Thyroid gland (tissue), 4 donors: Measurements from ENCODE around the gene UBXN7.

Experiments used
- CTCF ChIP-seq, 6 experiments: fragments of 200-600 bp in 3 of 6; fragments of 450-650 bp in 3 of 6; sonication (generic) in 3 of 6; IDR thresholded peaks; one replicate each; pipeline ENCODE4 v1.5.1; 2016 to 2019; ENCODE audit warnings: antibody characterized with exemption in 6 of 6, mild to moderate bottlenecking in 2 of 6, inconsistent platforms in 1 of 6, moderate library complexity in 1 of 6
- POLR2A ChIP-seq, 2 donors: fragments of 450-650 bp; IDR thresholded peaks; one replicate each; pipeline ENCODE4 v1.6.1; 2017; ENCODE audit warnings: antibody characterized with exemption in 2 of 2, mild to moderate bottlenecking in 2 of 2, moderate library complexity in 1 of 2

- TF ChIP-seq CTCF (IDR thresholded peaks at IDR 0.05) (no peak), POLR2A (IDR thresholded peaks at IDR 0.05) (no peak)
These were observed 25.8 kb upstream of the UBXN7 start for GRCh38 chr3:196458063-196458462.
